Kidney glomerular epithelial cell (primary cell): ENCODE data around the gene RERE.
"Not testable (repeated sequence)": the region's sequence is repeated elsewhere in the genome, so short reads cannot be mapped to it uniquely, and the experiment has no call there.

Experiments
- DNase-seq: peaks from one replicate; lab custom pipeline; 2025; lab: John Stamatoyannopoulos, UW

RERE gene

GRCh38 chr1:8841395-8841794 lies 24.0 kb upstream of the RERE start:
- no peak for DNase-seq

GRCh38 chr1:8839990-8840389 lies 22.6 kb upstream of the RERE start:
- no peak for DNase-seq

GRCh38 chr1:8835941-8836643 lies 18.7 kb upstream of the RERE start:
- DNase-seq: no peak

- no peak for DNase-seq
Measured at GRCh38 chr1:8831340-8831739, 13.9 kb upstream of the RERE start.

- DNase-seq: not testable (repeated sequence)
Measured at GRCh38 chr1:8830732-8831131, 13.3 kb upstream of the RERE start.

GRCh38 chr1:8825985-8826481 lies 8.6 kb upstream of the RERE start:
- DNase-seq: peak; percentile 30

GRCh38 chr1:8823295-8823664 lies 5.8 kb upstream of the RERE start:
- DNase-seq: no peak

GRCh38 chr1:8822373-8823294 lies 5.2 kb upstream of the RERE start:
- peak; percentile 92 for DNase-seq

GRCh38 chr1:8821084-8821483 lies 3.6 kb upstream of the RERE start:
- no peak for DNase-seq

GRCh38 chr1:8818789-8819188 lies 1.3 kb upstream of the RERE start:
- not testable (repeated sequence) for DNase-seq

- peak; percentile 62 for DNase-seq
Measured at GRCh38 chr1:8818325-8818775, 910 bp upstream of the RERE start.

GRCh38 chr1:8816831-8817411 lies 519 bp downstream of the RERE start:
- DNase-seq: peak; percentile 34

GRCh38 chr1:8816264-8816663 lies 1.2 kb downstream of the RERE start:
- DNase-seq: peak; percentile 68

GRCh38 chr1:8815582-8816151 lies 1.8 kb downstream of the RERE start:
- DNase-seq: no peak

GRCh38 chr1:8814865-8815264 lies 2.6 kb downstream of the RERE start:
- no peak for DNase-seq

- no peak for DNase-seq
Measured at GRCh38 chr1:8813991-8814390, 3.4 kb downstream of the RERE start.

- DNase-seq: no peak
Measured at GRCh38 chr1:8813016-8813763, 4.2 kb downstream of the RERE start.

- no peak for DNase-seq
Measured at GRCh38 chr1:8812081-8812480, 5.4 kb downstream of the RERE start.

GRCh38 chr1:8810987-8811386 lies 6.5 kb downstream of the RERE start:
- DNase-seq: no peak

- no peak for DNase-seq
Measured at GRCh38 chr1:8809342-8809736, 8.1 kb downstream of the RERE start.

GRCh38 chr1:8807004-8807403 lies 10.4 kb downstream of the RERE start:
- no peak for DNase-seq

GRCh38 chr1:8800416-8800815 lies 17.0 kb downstream of the RERE start:
- DNase-seq: no peak
